ENCODE measurements around the gene LAMA5.

LAMA5 gene

GRCh38 chr20:62403331-62403730, 36.2 kb upstream of the LAMA5 start:
- no peak for DNase-seq

GRCh38 chr20:62402456-62403150, 35.5 kb upstream of the LAMA5 start:
- no peak for DNase-seq

- DNase-seq, result no peak
Observed at GRCh38 chr20:62401331-62401779, 34.2 kb upstream of the LAMA5 start.

- DNase-seq, result no peak
Observed at GRCh38 chr20:62400541-62400940, 33.4 kb upstream of the LAMA5 start.

GRCh38 chr20:62400021-62400420, 32.9 kb upstream of the LAMA5 start:
- peak; percentile 25 for DNase-seq

GRCh38 chr20:62398120-62398821, 31.2 kb upstream of the LAMA5 start:
- no peak for DNase-seq

- DNase-seq, result no peak
Observed at GRCh38 chr20:62396367-62397239, 29.5 kb upstream of the LAMA5 start.

- DNase-seq, result no peak
Observed at GRCh38 chr20:62395311-62396242, 28.5 kb upstream of the LAMA5 start.

- no peak for DNase-seq
Observed at GRCh38 chr20:62394248-62395245, 27.4 kb upstream of the LAMA5 start.

GRCh38 chr20:62393830-62394229, 26.7 kb upstream of the LAMA5 start:
- no peak for DNase-seq

- DNase-seq, result no peak
Observed at GRCh38 chr20:62393335-62393665, 26.2 kb upstream of the LAMA5 start.

- no peak for DNase-seq
Observed at GRCh38 chr20:62392621-62393334, 25.7 kb upstream of the LAMA5 start.

GRCh38 chr20:62392077-62392418, 24.9 kb upstream of the LAMA5 start:
- no peak for DNase-seq

GRCh38 chr20:62391165-62392076, 24.3 kb upstream of the LAMA5 start:
- no peak for DNase-seq

GRCh38 chr20:62390317-62391164, 23.4 kb upstream of the LAMA5 start:
- no peak for DNase-seq

GRCh38 chr20:62389601-62390087, 22.5 kb upstream of the LAMA5 start:
- no peak for DNase-seq

- no peak for DNase-seq
Observed at GRCh38 chr20:62388839-62389600, 21.9 kb upstream of the LAMA5 start.
